Mesodermal cell (in vitro differentiated cells): ENCODE measurements around the gene PAIP2.
A peak's percentile ranks its signal among the peaks of the same experiment; 100 is the strongest.

Experiments used
- H3K27ac ChIP-seq: 2 replicates; pipeline ENCODE4 v1.7.0; 2013; ENCODE audit warnings: mild to moderate bottlenecking, low read depth, low read length, moderate library complexity; ENCODE audit not compliant: severe bottlenecking
- H3K36me3 ChIP-seq: 2 replicates; pipeline ENCODE4 v1.7.1; 2013; ENCODE audit warnings: mild to moderate bottlenecking, low read length, moderate library complexity; ENCODE audit not compliant: control insufficient read depth, insufficient read depth
- H3K4me1 ChIP-seq: one replicate; pipeline ENCODE4 v1.7.1; 2013; ENCODE audit warnings: mild to moderate bottlenecking, low read length; ENCODE audit not compliant: insufficient read depth, control insufficient read depth, poor library complexity, severe bottlenecking
- H3K4me3 ChIP-seq: 2 replicates; pipeline ENCODE4 v1.7.0; 2013; ENCODE audit warnings: low read length, control low read depth, mild to moderate bottlenecking; ENCODE audit not compliant: insufficient read depth, poor library complexity, severe bottlenecking; ENCODE audit errors: extremely low read depth
- H3K9me3 ChIP-seq: 2 replicates; pipeline ENCODE4 v1.7.1; 2013; ENCODE audit warnings: mild to moderate bottlenecking, low read length, moderate library complexity; ENCODE audit not compliant: control insufficient read depth
- WGBS, 2 experiments: methylation state at CpG; one replicate each; pipeline ENCODE4 v1.1.5; 2013; ENCODE audit warnings: missing lambda C conversion rate in 2 of 2; ENCODE audit not compliant: insufficient coverage in 2 of 2; 5-methylcytosine and 5-hydroxymethylcytosine counted together

Gene PAIP2

GRCh38 chr5:139393497-139394122 lies 52.0 kb downstream of the PAIP2 start:
- Histone ChIP-seq H3K4me3 (peak overlapping the region; percentile 39), H3K27ac (no peak overlapping the region), H3K9me3 (no peaks in the 10 kb centered on the region), H3K36me3 (peaks cover 3% of the 10 kb centered on the region), H3K4me1 (peaks cover 1% of the 10 kb centered on the region)
- 10 to 12% methylated on average over 44 to 45 of the region's 49 CpGs for WGBS, 2 experiments

DNA sequence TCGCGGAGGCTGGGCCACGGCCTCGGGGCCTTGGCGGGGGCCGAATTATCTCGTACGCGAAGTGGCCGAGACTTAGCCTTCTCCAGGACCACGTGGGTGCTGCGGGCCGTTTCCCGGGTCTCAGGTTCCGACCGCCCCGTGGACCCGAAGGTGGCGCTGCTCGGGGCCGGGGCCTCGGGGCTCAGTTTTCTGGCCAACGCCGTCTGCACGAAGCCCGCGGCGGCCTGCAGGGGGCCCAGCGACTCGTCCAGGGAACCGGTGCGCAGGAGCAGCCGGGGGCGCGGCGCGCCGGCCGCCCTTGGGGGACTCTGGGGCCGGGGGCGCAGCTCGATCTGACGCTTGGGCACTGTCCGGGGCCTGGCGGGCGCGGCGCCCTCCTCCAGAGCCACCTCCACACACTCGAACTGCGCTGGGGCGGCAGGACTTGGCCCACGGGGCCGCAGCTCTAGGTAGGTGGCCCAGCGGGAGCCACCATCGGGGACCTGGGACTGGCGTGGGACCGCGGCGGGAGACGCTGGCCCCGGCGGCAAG lies 52.5 kb downstream of the PAIP2 start:
- Histone ChIP-seq H3K27ac (no peak overlapping the region), H3K9me3 (no peaks in the 10 kb centered on the region), H3K4me1 (no peaks in the 10 kb centered on the region), H3K36me3 (peaks cover 3% of the 10 kb centered on the region), H3K4me3 (peak overlapping the region; percentile 39)
- WGBS, 2 experiments: 4 to 12% methylated on average over 36 to 58 of the region's 62 CpGs

DNA sequence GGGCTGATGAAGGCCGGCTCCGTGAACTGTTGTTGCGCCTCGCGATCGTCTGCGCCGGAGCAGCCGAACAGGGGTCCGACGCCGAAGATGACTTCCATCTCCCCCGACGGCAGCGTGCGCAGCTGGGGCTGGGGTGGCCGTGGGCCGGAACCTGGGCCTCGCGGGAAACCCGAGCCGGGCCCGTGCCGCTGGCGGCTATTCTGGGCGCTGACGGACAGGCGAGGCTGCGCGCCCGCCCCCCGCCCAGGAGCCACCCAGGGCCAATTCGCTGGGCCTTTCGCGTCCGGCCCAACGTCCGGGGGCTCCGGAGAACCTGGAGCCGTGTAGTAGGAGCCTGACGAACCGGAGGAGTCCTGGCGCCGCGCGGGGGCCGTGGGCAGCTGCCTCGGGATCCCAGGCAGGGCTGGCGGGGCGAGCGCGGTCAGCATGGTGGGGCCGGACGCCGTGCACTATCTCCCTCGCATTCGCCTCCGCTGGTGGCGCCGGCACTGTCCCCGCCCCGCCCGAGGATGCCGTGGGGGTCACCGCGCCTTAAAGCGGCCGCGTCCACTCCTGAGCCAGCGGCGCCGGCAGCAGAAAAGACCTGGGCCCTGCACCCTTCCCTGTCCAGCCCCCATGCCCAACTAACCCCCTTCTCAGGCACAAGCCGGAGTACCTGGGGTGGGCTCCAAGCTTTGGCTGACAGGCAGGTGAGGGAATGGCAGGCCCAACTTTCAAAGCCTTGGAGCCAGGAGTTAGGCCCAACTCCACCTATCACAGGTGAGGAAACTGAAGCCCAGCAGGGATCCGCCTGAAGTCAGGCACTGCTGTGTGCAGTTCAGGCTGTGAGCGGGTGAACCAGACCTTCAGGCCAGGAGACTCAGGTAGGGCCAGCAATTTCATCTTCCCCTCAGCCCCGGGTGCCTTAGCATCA lies 53.3 kb downstream of the PAIP2 start, which contains the start of gene PROB1:
PROB1 (minus strand) TSS at position 451 of the 913 bp plus-strand sequence; CDS start at position 428, 23 bp downstream.
- H3K27ac ChIP-seq: no peak within 1 kb of the TSS
- H3K9me3 ChIP-seq: no peaks in the 10 kb centered on the region
- no peaks in the 10 kb centered on the region for H3K4me1 ChIP-seq
- H3K4me3 ChIP-seq: peak within 1 kb of the TSS; percentile 39
- H3K36me3 ChIP-seq: peaks cover 7% of the 10 kb centered on the region
- WGBS, 2 experiments: 71 to 74% methylated on average over 59 to 71 of the region's 76 CpGs

DNA sequence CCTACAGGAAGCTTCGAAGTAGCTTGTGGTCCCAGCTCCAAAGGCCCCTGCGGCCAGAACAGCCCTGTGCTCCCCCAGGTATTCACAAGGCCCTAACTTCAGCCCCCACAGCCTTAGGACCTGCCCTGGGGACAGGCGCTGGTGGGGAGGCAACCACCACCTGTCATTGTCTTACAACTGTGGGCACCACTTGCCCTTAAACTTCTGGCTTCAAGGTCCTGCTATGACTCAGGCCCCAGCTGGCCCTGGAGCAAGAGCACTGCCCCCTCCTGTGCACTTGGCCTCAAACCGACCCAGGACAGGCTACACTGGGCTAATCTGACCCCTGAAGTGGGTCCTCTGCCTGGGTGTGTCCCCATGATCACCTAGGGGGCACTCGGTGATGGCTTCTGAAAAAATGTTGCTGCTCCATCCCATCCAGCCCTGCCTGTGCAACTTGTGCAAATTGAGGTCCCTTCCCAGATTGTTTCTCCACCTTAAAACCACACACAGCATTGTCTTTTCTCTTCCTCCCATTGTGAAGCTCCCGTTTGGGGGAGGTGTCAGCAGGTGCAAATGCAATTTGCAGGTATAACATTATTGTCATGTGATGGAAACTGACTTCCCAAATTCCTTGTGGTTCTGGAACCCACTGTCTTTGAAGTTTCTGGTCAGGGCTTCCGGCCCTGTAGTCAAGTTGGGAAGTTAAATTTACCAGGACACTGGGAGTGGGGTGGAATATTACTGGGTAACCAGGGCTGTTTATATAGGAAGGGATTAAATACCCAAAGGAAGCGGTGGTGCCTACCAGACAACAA lies 54.4 kb downstream of the PAIP2 start:
- Histone ChIP-seq H3K36me3 (peaks cover 17% of the 10 kb centered on the region), H3K4me1 (no peaks in the 10 kb centered on the region), H3K4me3 (no peak overlapping the region), H3K27ac (no peak overlapping the region), H3K9me3 (no peaks in the 10 kb centered on the region)
- WGBS, 2 experiments: 78 to 85% methylated on average over 5 of the region's 8 CpGs

DNA sequence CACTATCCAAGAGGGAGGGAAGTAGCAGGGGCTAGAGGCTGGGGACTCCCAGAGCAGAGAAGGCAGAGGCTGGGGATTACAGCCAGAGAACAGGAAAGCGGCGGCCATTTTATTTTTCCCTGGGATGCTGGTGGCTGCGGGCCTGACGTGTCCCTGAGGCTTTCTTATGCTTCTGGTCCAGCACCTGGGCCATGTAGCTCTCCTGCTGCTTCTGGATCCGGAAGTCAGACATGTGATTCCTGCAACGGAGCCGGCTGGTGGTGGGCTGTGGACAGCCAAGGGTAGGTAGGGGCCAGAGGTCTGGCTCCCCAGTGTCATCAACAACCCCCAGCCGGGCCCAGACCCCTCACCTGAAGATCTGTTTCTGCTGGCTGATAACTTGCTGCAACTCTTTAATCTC lies 55.0 kb downstream of the PAIP2 start:
- H3K4me3 ChIP-seq: no peak overlapping the region
- H3K9me3 ChIP-seq: no peaks in the 10 kb centered on the region
- H3K4me1 ChIP-seq: no peaks in the 10 kb centered on the region
- peaks cover 17% of the 10 kb centered on the region for H3K36me3 ChIP-seq
- 85 to 92% methylated on average over 5 to 7 of the region's 8 CpGs for WGBS, 2 experiments
- H3K27ac ChIP-seq: no peak overlapping the region

DNA sequence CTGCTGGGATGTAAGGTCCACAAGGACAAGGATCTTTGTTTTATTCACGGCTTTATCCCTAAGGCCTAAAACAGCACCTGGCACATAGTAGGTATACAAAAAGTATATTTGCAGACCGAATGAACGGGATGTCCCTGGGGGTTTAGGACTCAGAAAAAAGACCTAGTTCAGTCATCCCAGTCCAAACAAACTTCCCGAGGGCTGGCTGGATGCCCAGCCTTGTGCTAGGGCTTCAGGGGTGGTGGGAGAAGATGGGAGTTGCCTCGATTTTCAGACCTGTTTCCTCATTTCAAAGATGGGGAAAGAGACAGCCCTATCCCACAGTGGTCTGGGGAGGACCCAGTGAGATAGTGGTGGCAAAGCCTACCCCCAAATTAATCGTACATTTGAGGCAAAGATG lies 56.3 kb downstream of the PAIP2 start:
- Histone ChIP-seq H3K9me3 (no peaks in the 10 kb centered on the region), H3K27ac (no peak overlapping the region), H3K36me3 (peaks cover 17% of the 10 kb centered on the region), H3K4me1 (no peaks in the 10 kb centered on the region), H3K4me3 (no peak overlapping the region)
- 89 to 95% methylated on average over 4 to 5 of the region's 6 CpGs for WGBS, 2 experiments

GRCh38 chr5:139399501-139400121 lies 58.0 kb downstream of the PAIP2 start:
- 91 to 94% methylated on average over 5 of the region's 6 CpGs for WGBS, 2 experiments
- no peak overlapping the region for H3K27ac ChIP-seq
- peaks cover 17% of the 10 kb centered on the region for H3K36me3 ChIP-seq
- H3K4me1 ChIP-seq: peaks cover 5% of the 10 kb centered on the region
- no peaks in the 10 kb centered on the region for H3K9me3 ChIP-seq
- no peak overlapping the region for H3K4me3 ChIP-seq

- no peak overlapping the region for H3K4me3 ChIP-seq
- no peak overlapping the region for H3K27ac ChIP-seq
- WGBS, 2 experiments: 92 to 99% methylated on average over 5 to 10 of the region's 10 CpGs
- peaks cover 15% of the 10 kb centered on the region for H3K36me3 ChIP-seq
- H3K9me3 ChIP-seq: no peaks in the 10 kb centered on the region
- peaks cover 6% of the 10 kb centered on the region for H3K4me1 ChIP-seq
These were observed 59.9 kb downstream of the PAIP2 start for GRCh38 chr5:139401546-139401945.

DNA sequence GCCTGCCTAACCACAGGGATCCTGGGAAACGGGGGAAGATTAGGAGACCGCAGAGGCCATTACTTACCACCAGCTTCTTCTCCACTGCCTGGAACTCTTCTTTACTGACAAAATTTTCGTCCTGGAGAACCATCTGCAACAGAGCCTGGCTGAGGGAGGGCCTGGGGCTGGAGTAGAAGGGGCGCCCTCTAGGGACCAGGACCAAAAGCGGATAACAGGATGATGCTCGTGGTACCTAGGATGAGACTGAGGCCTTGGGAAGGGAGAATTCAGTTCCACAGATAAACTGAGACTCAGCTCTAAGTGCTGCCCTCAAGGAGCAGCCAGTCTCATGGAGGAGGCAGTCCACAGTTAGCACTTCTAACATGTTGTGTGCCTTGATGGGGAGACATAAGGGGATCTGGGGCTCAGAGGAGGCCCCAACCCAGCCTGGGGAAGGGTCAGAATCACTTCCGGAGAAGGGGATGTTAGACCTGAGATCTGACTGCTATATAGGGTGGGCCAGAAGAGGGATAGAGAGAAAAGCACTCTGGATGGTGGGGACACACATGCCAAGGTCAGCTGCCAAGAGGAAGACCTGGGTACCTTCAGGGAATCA lies 61.0 kb downstream of the PAIP2 start:
- Histone ChIP-seq H3K4me1 (peaks cover 6% of the 10 kb centered on the region), H3K9me3 (no peaks in the 10 kb centered on the region), H3K4me3 (peak overlapping the region; percentile 52), H3K36me3 (peaks cover 15% of the 10 kb centered on the region), H3K27ac (peak overlapping the region; percentile 98)
- 74 to 82% methylated on average over 4 to 6 of the region's 7 CpGs for WGBS, 2 experiments

GRCh38 chr5:139403418-139403786 lies 61.7 kb downstream of the PAIP2 start:
- Histone ChIP-seq H3K36me3 (peaks cover 15% of the 10 kb centered on the region), H3K27ac (peak overlapping the region; percentile 98), H3K4me3 (peak overlapping the region; percentile 52), H3K4me1 (peaks cover 6% of the 10 kb centered on the region), H3K9me3 (no peaks in the 10 kb centered on the region)
- 40 to 53% methylated on average over 6 to 7 of the region's 7 CpGs for WGBS, 2 experiments
